ENCODE results near the gene CMSS1. TPM values are rescaled to one million over a fixed set of nuclear protein-coding genes. Genes with fewer than 3 reads are reported as not detected.

CMSS1 gene
- total RNA-seq, 1 donor from 2014 or later = 34.8 TPM

GRCh38 chr3:99799422-99799821, 18.2 kb upstream of the CMSS1 start:
- intact Hi-C loops (cut with micrococcal nuclease) = no loop called here
- no peak for TF ChIP-seq CTCF (IDR thresholded peaks at IDR 0.05; ENCODE audit: borderline replicate concordance)

DNA sequence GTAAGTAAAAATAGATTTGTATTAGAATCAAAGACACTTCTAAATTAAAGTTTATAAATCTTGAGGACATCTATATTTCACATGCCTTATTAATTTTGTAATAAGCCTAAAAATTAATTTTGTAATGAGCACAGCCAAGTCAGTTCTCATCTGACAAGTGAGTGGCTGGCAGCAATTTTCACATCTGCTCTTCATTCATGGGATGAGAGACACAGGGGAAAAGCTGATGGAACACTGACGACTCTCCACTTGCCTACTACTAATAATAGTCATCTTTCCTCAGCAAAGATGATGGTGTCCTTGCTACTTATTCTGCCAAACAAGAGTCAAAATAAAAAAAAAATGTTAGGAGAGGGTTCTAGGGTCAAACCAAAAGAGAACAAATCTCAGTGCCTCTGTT, 14.4 kb upstream of the CMSS1 start:
- Histone ChIP-seq H3K27me3 (ENCODE audit: low read depth) (no peaks in the 10 kb centered on the region), H3K9me3 (replicated peaks) (peaks cover 20% of the 10 kb centered on the region), H3K36me3 (no peaks in the 10 kb centered on the region), H3K4me3 (no peak overlapping the region), H3K4me1 (peaks cover 6% of the 10 kb centered on the region), H3K27ac (replicated peaks) (no peak overlapping the region)
- intact Hi-C loops (cut with micrococcal nuclease) = no loop called here
- no peak for TF ChIP-seq CTCF (IDR thresholded peaks at IDR 0.05; ENCODE audit: borderline replicate concordance)
- no peak for DNase-seq

More at GRCh38 chr3:99799422-99799821, 18.2 kb upstream of the CMSS1 start:
- H3K9me3 ChIP-seq (replicated peaks) = peaks cover 5% of the 10 kb centered on the region
- H3K27me3 ChIP-seq (ENCODE audit: low read depth) = no peaks in the 10 kb centered on the region
- no peak overlapping the region for H3K27ac ChIP-seq (replicated peaks)
- H3K4me3 ChIP-seq = no peak overlapping the region
- no peak for DNase-seq
- H3K4me1 ChIP-seq = no peaks in the 10 kb centered on the region
- H3K36me3 ChIP-seq = peaks cover under 1% of the 10 kb centered on the region

GRCh38 chr3:99805160-99805559, 12.5 kb upstream of the CMSS1 start:
- no peaks in the 10 kb centered on the region for H3K36me3 ChIP-seq
- no peak for DNase-seq
- intact Hi-C loops (cut with micrococcal nuclease) = no loop called here

DNA sequence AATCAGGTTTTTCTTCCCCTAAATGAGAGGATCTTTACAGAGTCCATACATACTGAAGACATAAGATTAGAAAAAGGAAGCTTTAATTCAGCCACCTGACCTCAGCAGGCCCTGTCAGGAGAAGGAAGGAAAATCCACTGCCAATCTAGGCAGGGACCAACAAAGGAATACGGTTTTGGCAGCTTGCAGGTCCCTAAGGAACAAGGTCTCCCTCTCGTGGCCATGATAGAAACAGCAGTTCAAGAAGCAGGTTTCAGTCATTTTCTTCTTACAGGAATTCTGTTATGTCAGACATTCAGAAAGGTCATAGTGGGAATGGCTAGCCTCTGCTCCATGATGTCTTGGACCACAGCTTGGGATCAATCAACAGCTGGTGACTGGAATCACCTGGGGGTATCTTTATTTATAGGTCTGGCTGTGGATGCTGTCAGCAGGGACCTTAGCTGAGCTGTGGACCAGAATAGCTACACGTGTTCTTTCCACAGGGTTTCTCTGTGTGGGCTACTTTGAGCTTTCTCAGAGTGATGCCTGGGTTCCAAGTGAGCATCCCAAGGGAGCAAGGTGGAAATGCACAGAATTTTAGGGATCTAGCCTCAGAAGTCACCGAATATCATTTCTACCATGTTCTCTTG, 9.4 kb upstream of the CMSS1 start:
- no peak for DNase-seq
- Histone ChIP-seq H3K27ac (replicated peaks) (no peak overlapping the region), H3K9me3 (replicated peaks) (peaks cover 20% of the 10 kb centered on the region), H3K4me1 (peaks cover 18% of the 10 kb centered on the region), H3K36me3 (no peaks in the 10 kb centered on the region), H3K27me3 (ENCODE audit: low read depth) (no peaks in the 10 kb centered on the region), H3K4me3 (no peak overlapping the region)
- intact Hi-C loops (cut with micrococcal nuclease) = no loop called here
- peak; percentile 87 for TF ChIP-seq CTCF (IDR thresholded peaks at IDR 0.05; ENCODE audit: borderline replicate concordance)

More at GRCh38 chr3:99805160-99805559, 12.5 kb upstream of the CMSS1 start:
- no peak for TF ChIP-seq CTCF (IDR thresholded peaks at IDR 0.05; ENCODE audit: borderline replicate concordance)
- H3K9me3 ChIP-seq (replicated peaks) = peaks cover 20% of the 10 kb centered on the region
- no peak overlapping the region for H3K4me3 ChIP-seq
- H3K27me3 ChIP-seq (ENCODE audit: low read depth) = no peaks in the 10 kb centered on the region
- H3K27ac ChIP-seq (replicated peaks) = no peak overlapping the region
- H3K4me1 ChIP-seq = peaks cover 18% of the 10 kb centered on the region

GRCh38 chr3:99809565-99809964, 8.1 kb upstream of the CMSS1 start:
- intact Hi-C loops (cut with micrococcal nuclease) = no loop called here

More at GRCh38 chr3:99809565-99809964, 8.1 kb upstream of the CMSS1 start:
- peaks cover 13% of the 10 kb centered on the region for H3K9me3 ChIP-seq (replicated peaks)
- no peak overlapping the region for H3K27ac ChIP-seq (replicated peaks)
- no peak overlapping the region for H3K4me3 ChIP-seq
- no peak for DNase-seq
- no peaks in the 10 kb centered on the region for H3K36me3 ChIP-seq
- no peak for TF ChIP-seq CTCF (IDR thresholded peaks at IDR 0.05; ENCODE audit: borderline replicate concordance)
- peaks cover 18% of the 10 kb centered on the region for H3K4me1 ChIP-seq
- no peaks in the 10 kb centered on the region for H3K27me3 ChIP-seq (ENCODE audit: low read depth)

Measured in left ventricle myocardium inferior (tissue), 1 donor.